ENCODE data around the gene CNN2. TPM values are rescaled to one million over a fixed set of nuclear protein-coding genes. Genes with fewer than 3 reads are reported as not detected.

Gene CNN2
- total RNA-seq, 3 donors from 2014 or later (not counting 1 experiment from before 2014, with no cell fraction given) = 163 to 276 (median 179) TPM

GRCh38 chr19:999379-999719, 27.1 kb upstream of the CNN2 start:
- no peak for TF ChIP-seq CTCF (IDR thresholded peaks at IDR 0.05)
- H3K4me3 ChIP-seq (ENCODE audit: low read length) = no peak overlapping the region
- Mint-ChIP-seq H3K4me1 (peaks cover 7 to 16% of the 10 kb centered on the region in 2 donors), H3K27me3 (ENCODE audit: low read depth in 2 of 2) (peaks cover 16 to 27% of the 10 kb centered on the region in 2 donors), H3K9me3 (no peaks in the 10 kb centered on the region), H3K36me3 (no peaks in the 10 kb centered on the region), H3K27ac (no peak overlapping the region), H3K4me3 (no peak overlapping the region)
- peaks cover 30% of the 10 kb centered on the region for H3K27me3 ChIP-seq (ENCODE audit: control insufficient read depth, insufficient read depth, low read length)
- DNase-seq (no peak), ATAC-seq (no peak)
- no peaks in the 10 kb centered on the region for H3K9me3 ChIP-seq (ENCODE audit: control insufficient read depth, insufficient read depth, low read length)
- intact Hi-C loops (cut with micrococcal nuclease) = no loop called here
- WGBS (ENCODE audit: insufficient coverage) = 79% methylated on average over 3 of the region's 3 CpGs
- no peaks in the 10 kb centered on the region for H3K36me3 ChIP-seq (ENCODE audit: control insufficient read depth, insufficient read depth, low read length)
- peaks cover 34% of the 10 kb centered on the region for H3K4me1 ChIP-seq (ENCODE audit: control insufficient read depth, insufficient read depth, low read length)
- H3K27ac ChIP-seq (ENCODE audit: low read length) = no peak overlapping the region

GRCh38 chr19:1000095-1000494, 26.3 kb upstream of the CNN2 start, which contains the start of gene GRIN3B:
TSS of gene GRIN3B (plus strand) at chr19:1000419. CDS start at chr19:1000438, 19 bp downstream.
- Histone ChIP-seq H3K27ac (ENCODE audit: low read length) (no peak within 1 kb of the TSS), H3K9me3 (ENCODE audit: control insufficient read depth, insufficient read depth, low read length) (no peaks in the 10 kb centered on the region), H3K4me1 (ENCODE audit: control insufficient read depth, insufficient read depth, low read length) (peaks cover 34% of the 10 kb centered on the region), H3K36me3 (ENCODE audit: control insufficient read depth, insufficient read depth, low read length) (no peaks in the 10 kb centered on the region), H3K27me3 (ENCODE audit: control insufficient read depth, insufficient read depth, low read length) (peaks cover 30% of the 10 kb centered on the region), H3K4me3 (ENCODE audit: low read length) (no peak within 1 kb of the TSS)
- Mint-ChIP-seq H3K4me1 (peaks cover 7 to 16% of the 10 kb centered on the region in 2 donors), H3K36me3 (no peaks in the 10 kb centered on the region), H3K9me3 (no peaks in the 10 kb centered on the region), H3K27me3 (ENCODE audit: low read depth in 2 of 2) (peaks cover 16 to 27% of the 10 kb centered on the region in 2 donors), H3K27ac (peak within 1 kb of the TSS in 1 of 2 donors; percentile 16), H3K4me3 (no peak within 1 kb of the TSS)
- DNase-seq (peak in 1 of 2 donors; percentile 78), ATAC-seq (peak in 1 of 3 donors; percentile 12)
- intact Hi-C loops (cut with micrococcal nuclease) = no loop called here
- no peak for TF ChIP-seq CTCF (IDR thresholded peaks at IDR 0.05)
- WGBS (ENCODE audit: insufficient coverage) = under 1% methylated on average over 43 of the region's 43 CpGs

- Histone ChIP-seq H3K9me3 (ENCODE audit: control insufficient read depth, insufficient read depth, low read length) (no peaks in the 10 kb centered on the region), H3K27me3 (ENCODE audit: control insufficient read depth, insufficient read depth, low read length) (peaks cover 30% of the 10 kb centered on the region), H3K4me1 (ENCODE audit: control insufficient read depth, insufficient read depth, low read length) (peaks cover 30% of the 10 kb centered on the region), H3K4me3 (ENCODE audit: low read length) (no peak overlapping the region), H3K27ac (ENCODE audit: low read length) (no peak overlapping the region), H3K36me3 (ENCODE audit: control insufficient read depth, insufficient read depth, low read length) (no peaks in the 10 kb centered on the region)
- ATAC-seq (no peak), DNase-seq (no peak)
- peaks cover 16 to 27% of the 10 kb centered on the region in 2 donors for H3K27me3 Mint-ChIP-seq (ENCODE audit: low read depth in 2 of 2)
- H3K36me3 Mint-ChIP-seq = no peaks in the 10 kb centered on the region
- H3K4me3 Mint-ChIP-seq = no peak overlapping the region
- peaks cover 7 to 16% of the 10 kb centered on the region in 2 donors for H3K4me1 Mint-ChIP-seq
- TF ChIP-seq CTCF (IDR thresholded peaks at IDR 0.05) = no peak
- H3K9me3 Mint-ChIP-seq = no peaks in the 10 kb centered on the region
- intact Hi-C loops (cut with micrococcal nuclease) = loop anchor here (1.0 kb wide), 2 partner anchors 80 to 144 kb away; no protein-coding TSS in a partner anchor
- peak overlapping the region in 1 of 2 donors; percentile 16 for H3K27ac Mint-ChIP-seq
- 3% methylated on average over 73 of the region's 73 CpGs for WGBS (ENCODE audit: insufficient coverage)
These were observed 25.5 kb upstream of the CNN2 start for GRCh38 chr19:1000591-1001537.

All from natural killer cell (primary cell).